A549 (cell line): ENCODE data around the gene IQSEC3. TPM values are rescaled to one million over a fixed set of nuclear protein-coding genes. Genes with fewer than 3 reads are reported as not detected.

Experiments
- ATAC-seq, 2 experiments: fragments of 200-7000 bp in 1 of 2; fragments of >200 bp in 1 of 2; cut with Nextera tagmentation in 1 of 2; cut with Tn5 transposase in 1 of 2; 3 replicates each; pipeline versions ENCODE4 v1.8.0 to v1.9.1; 2018 to 2020; ENCODE audit warnings: mild to moderate bottlenecking in 1 of 2, moderate library complexity in 1 of 2
- CTCF ChIA-PET: fragments of 300-600 bp; sonication (Branson Sonifier 250); formaldehyde crosslinking; extraction: SDS; loops from one replicate; lab custom pipeline; 2021; ENCODE audit warnings: antibody characterized with exemption, inconsistent platforms; lab: Yijun Ruan, JAX
- POLR2A ChIA-PET: fragments of 350-600 bp; formaldehyde crosslinking; extraction: SDS; loops from one replicate; lab custom pipeline; 2021; ENCODE audit warnings: antibody characterized with exemption, inconsistent platforms; lab: Yijun Ruan, JAX
- DNase-seq, 2 experiments: peaks; one replicate each; pipeline versions ENCODE4 v3.0.0 to v3.0.0-alpha.2; 2011 to 2016; ENCODE audit warnings: low read depth in 1 of 2, low spot score in 1 of 2
- FAIRE-seq: peaks from 2 replicates; lab custom pipeline; 2011; peaks lifted over from hg19 to GRCh38; lab: Jason Lieb, UNC
- H3K27ac ChIP-seq, 2 experiments: fragments of >200 bp; sonication (Bioruptor Twin); formaldehyde crosslinking; 3 replicates each; pipeline ENCODE4 v1.5.1; 2016 to 2017
- H3K4me1 ChIP-seq: fragments of >200 bp; sonication (Bioruptor Twin); formaldehyde crosslinking; 3 replicates; pipeline ENCODE4 v1.6.1; 2016
- H3K4me2 ChIP-seq: fragments of >200 bp; sonication (Bioruptor Twin); formaldehyde crosslinking; 3 replicates; pipeline ENCODE4 v1.6.1; 2016
- H3K4me3 ChIP-seq: fragments of >200 bp; sonication (Bioruptor Twin); formaldehyde crosslinking; 3 replicates; pipeline ENCODE4 v1.5.1; 2016
- H3K9me3 ChIP-seq: fragments of >200 bp; sonication (Bioruptor Twin); formaldehyde crosslinking; 3 replicates; pipeline ENCODE4 v1.6.1; 2016
- BHLHE40 ChIP-seq: IDR thresholded peaks from 2 replicates; pipeline ENCODE4 v1.6.1; 2012; ENCODE audit warnings: low read depth, low read length, inconsistent platforms
- CBX2 ChIP-seq: fragments of 200-600 bp; sonication (generic); IDR thresholded peaks from 2 replicates; pipeline ENCODE4 v1.6.1; 2016; ENCODE audit warnings: low read depth, mild to moderate bottlenecking, borderline replicate concordance
- CHD4 ChIP-seq: fragments of 200-600 bp; sonication (generic); IDR thresholded peaks from 2 replicates; pipeline ENCODE4 v1.6.1; 2016; ENCODE audit warnings: antibody characterized with exemption, mild to moderate bottlenecking, borderline replicate concordance
- EHF ChIP-seq: fragments of 250-450 bp; sonication (Bioruptor Pico); IDR thresholded peaks from 2 replicates; pipeline ENCODE4 v1.5.0; 2020; ENCODE audit warnings: mild to moderate bottlenecking
- FOSL2 ChIP-seq, 2 experiments: fragments of 450-650 bp in 1 of 2; fragments of >200 bp in 1 of 2; sonication (Bioruptor Twin) in 1 of 2; formaldehyde crosslinking; IDR thresholded peaks; 2 replicates each; pipeline versions ENCODE4 v1.5.0 to v1.6.1; 2016 to 2020; ENCODE audit warnings: mild to moderate bottlenecking in 1 of 2, moderate library complexity in 1 of 2
- FOXS1 ChIP-seq: fragments of 250-450 bp; sonication (Bioruptor Pico); IDR thresholded peaks from 2 replicates; pipeline ENCODE4 v1.5.0; 2020; ENCODE audit warnings: mild to moderate bottlenecking, moderate library complexity
- GATA3 ChIP-seq: IDR thresholded peaks from 2 replicates; pipeline ENCODE4 v1.6.1; 2012; ENCODE audit warnings: borderline replicate concordance
- HOXA7 ChIP-seq: fragments of 250-450 bp; sonication (Bioruptor Pico); IDR thresholded peaks from 2 replicates; pipeline ENCODE4 v1.5.0; 2020; ENCODE audit warnings: mild to moderate bottlenecking, moderate library complexity
- HOXB5 ChIP-seq: fragments of 250-450 bp; sonication (Bioruptor Pico); IDR thresholded peaks from 2 replicates; pipeline ENCODE4 v1.5.0; 2020; ENCODE audit warnings: mild to moderate bottlenecking, moderate library complexity
- JUN ChIP-seq, 2 experiments: fragments of >200 bp; sonication (Bioruptor Twin); formaldehyde crosslinking; IDR thresholded peaks; 2 replicates in 1 of 2; 3 replicates in 1 of 2; pipeline ENCODE4 v1.6.1; 2016 to 2017
- KDM1A ChIP-seq: fragments of 200-600 bp; sonication (generic); IDR thresholded peaks from 2 replicates; pipeline ENCODE4 v1.6.1; 2016; ENCODE audit warnings: low read depth, mild to moderate bottlenecking
- MAFK ChIP-seq: fragments of 450-650 bp; IDR thresholded peaks from 2 replicates; pipeline ENCODE4 v1.6.1; 2014; ENCODE audit not compliant: partially characterized antibody
- MAZ ChIP-seq: fragments of 150-350 bp; IDR thresholded peaks from 2 replicates; pipeline ENCODE4 v1.6.1; 2014; ENCODE audit warnings: antibody characterized with exemption, low read depth, low read length, borderline replicate concordance
- NFE2L2 ChIP-seq: fragments of 150-350 bp; conservative IDR thresholded peaks from 2 replicates; pipeline ENCODE4 v1.6.1; 2014; ENCODE audit warnings: low read length
- NPAS2 ChIP-seq: fragments of 250-450 bp; sonication (Bioruptor Pico); IDR thresholded peaks from 2 replicates; pipeline ENCODE4 v1.8.0; 2022; ENCODE audit warnings: mild to moderate bottlenecking, moderate library complexity, borderline replicate concordance
- NR3C1 ChIP-seq: fragments of >200 bp; sonication (Bioruptor Twin); formaldehyde crosslinking; IDR thresholded peaks from 3 replicates; pipeline ENCODE4 v1.6.1; 2017
- PHF8 ChIP-seq: fragments of 200-600 bp; sonication (generic); IDR thresholded peaks from 2 replicates; pipeline ENCODE4 v1.6.1; 2016; ENCODE audit warnings: low read depth, mild to moderate bottlenecking, antibody characterized with exemption, moderate library complexity, borderline replicate concordance
- RAD21 ChIP-seq, 2 experiments: fragments of >200 bp in 1 of 2; sonication (Bioruptor Twin) in 1 of 2; formaldehyde crosslinking in 1 of 2; IDR thresholded peaks in 1 of 2; conservative IDR thresholded peaks in 1 of 2; 2 replicates in 1 of 2; 3 replicates in 1 of 2; pipeline ENCODE4 v1.6.1; 2012 to 2018; ENCODE audit warnings: inconsistent platforms in 1 of 2
- RARB ChIP-seq: fragments of 250-450 bp; sonication (Bioruptor Pico); IDR thresholded peaks from 2 replicates; pipeline ENCODE4 v1.8.0; 2021; ENCODE audit warnings: mild to moderate bottlenecking, moderate library complexity
- SMC3 ChIP-seq: fragments of >200 bp; sonication (Bioruptor Twin); formaldehyde crosslinking; IDR thresholded peaks from 3 replicates; pipeline ENCODE4 v1.6.1; 2018; ENCODE audit warnings: inconsistent platforms
- SREBF2 ChIP-seq: fragments of 450-650 bp; IDR thresholded peaks from 2 replicates; pipeline ENCODE4 v1.6.1; 2014; ENCODE audit warnings: mild to moderate bottlenecking, moderate library complexity
- ZFP36 ChIP-seq: fragments of 450-650 bp; IDR thresholded peaks from 2 replicates; pipeline ENCODE4 v1.6.1; 2014; ENCODE audit warnings: borderline replicate concordance; ENCODE audit not compliant: partially characterized antibody
- WGBS: methylation state at CpG from one replicate; pipeline ENCODE4 v1.1.6; 2017; ENCODE audit errors: missing lambda C conversion rate; 5-methylcytosine and 5-hydroxymethylcytosine counted together
- polyA plus RNA-seq, 4 experiments: library from polyadenylated mRNA; depleted of rRNA in 3 of 4; stranded (reverse); fragments of >200 nt; fragmentation: RNase III in 1 of 4; extraction: RNeasy Plus Mini Kit Qiagen cat#74134 plus additional on column Dnase treatment in 1 of 4; gene quantifications; 2 replicates in 3 of 4; 3 replicates in 1 of 4; pipeline ENCODE4 v1.2.3, GENCODE V29; 2011 to 2017
- TF ChIP-seq, protein P1 (sequence below): IDR thresholded peaks from 2 replicates; pipeline ENCODE4 v1.6.1; 2012; ENCODE audit warnings: low read depth, borderline replicate concordance
- TF ChIP-seq, protein P2 (sequence below): fragments of 450-650 bp; IDR thresholded peaks from 2 replicates; pipeline ENCODE4 v1.6.1; 2014; ENCODE audit warnings: antibody characterized with exemption
- TF ChIP-seq, protein P3 (sequence below): fragments of 200-600 bp; sonication (generic); IDR thresholded peaks from 2 replicates; pipeline ENCODE4 v1.6.1; 2016; ENCODE audit warnings: antibody characterized with exemption, mild to moderate bottlenecking, moderate library complexity
- TF ChIP-seq, protein P4 (sequence below): fragments of >200 bp; sonication (Bioruptor Twin); formaldehyde crosslinking; IDR thresholded peaks from 3 replicates; pipeline ENCODE4 v1.5.1; 2016

The IQSEC3 gene
- polyA plus RNA-seq, 2 of the 4 experiments (the other 2 are of a cell fraction): not detected

DNA sequence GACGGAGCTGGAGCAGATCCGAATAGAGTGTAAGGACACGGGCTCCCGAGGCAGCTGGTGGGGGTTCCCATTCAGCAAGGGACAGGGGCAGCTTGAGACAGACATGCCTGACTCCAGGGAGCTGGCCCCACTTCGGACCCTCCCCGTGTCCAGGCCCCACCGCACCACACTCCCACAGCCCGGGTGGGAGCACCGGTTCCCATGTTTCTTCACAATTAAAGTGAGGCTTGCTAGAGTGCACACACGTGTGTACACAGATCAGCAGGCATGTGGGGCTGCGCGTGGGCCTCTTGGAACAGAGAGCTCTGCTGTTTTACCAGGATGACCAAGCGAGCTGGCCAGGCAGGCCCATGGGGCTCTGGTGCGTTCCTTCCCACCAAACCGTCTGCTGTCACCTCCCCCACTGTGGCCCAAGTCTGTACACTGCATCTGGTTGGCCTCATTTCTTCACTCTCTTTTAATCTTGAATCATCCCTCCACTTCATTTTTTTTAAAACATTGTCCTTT, 99.3 kb downstream of the IQSEC3 start:
- Histone ChIP-seq H3K4me1 (no peaks in the 10 kb centered on the region), H3K4me3 (no peak overlapping the region), H3K9me3 (no peaks in the 10 kb centered on the region), H3K27ac (no peak overlapping the region), H3K4me2 (no peak overlapping the region)
- WGBS: 70% methylated on average over 15 of the region's 15 CpGs
- no peak for ATAC-seq
- no peak for TF ChIP-seq FOSL2 (IDR thresholded peaks at IDR 0.05)
- no peak for TF ChIP-seq FOSL2 (CRISPR knock-in tag; IDR thresholded peaks at IDR 0.05)
- no peak for TF ChIP-seq NR3C1
- TF ChIP-seq, protein P1, sequence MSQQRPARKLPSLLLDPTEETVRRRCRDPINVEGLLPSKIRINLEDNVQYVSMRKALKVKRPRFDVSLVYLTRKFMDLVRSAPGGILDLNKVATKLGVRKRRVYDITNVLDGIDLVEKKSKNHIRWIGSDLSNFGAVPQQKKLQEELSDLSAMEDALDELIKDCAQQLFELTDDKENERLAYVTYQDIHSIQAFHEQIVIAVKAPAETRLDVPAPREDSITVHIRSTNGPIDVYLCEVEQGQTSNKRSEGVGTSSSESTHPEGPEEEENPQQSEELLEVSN: no peak
- no peak for TF ChIP-seq NPAS2 (CRISPR knock-in tag)
- TF ChIP-seq MAFK: no peak
- TF ChIP-seq EHF (CRISPR knock-in tag): no peak
- TF ChIP-seq RAD21 (conservative IDR thresholded peaks at IDR 0.05 in 1 of 2, IDR thresholded peaks at IDR 0.05 in 1 of 2): no peak
- TF ChIP-seq HOXA7: no peak
- TF ChIP-seq BHLHE40: no peak
- TF ChIP-seq HOXB5 (CRISPR knock-in tag): no peak
- no peak for TF ChIP-seq FOXS1 (CRISPR knock-in tag)
- TF ChIP-seq NFE2L2: no peak
- TF ChIP-seq MAZ: no peak
- TF ChIP-seq, protein P2, sequence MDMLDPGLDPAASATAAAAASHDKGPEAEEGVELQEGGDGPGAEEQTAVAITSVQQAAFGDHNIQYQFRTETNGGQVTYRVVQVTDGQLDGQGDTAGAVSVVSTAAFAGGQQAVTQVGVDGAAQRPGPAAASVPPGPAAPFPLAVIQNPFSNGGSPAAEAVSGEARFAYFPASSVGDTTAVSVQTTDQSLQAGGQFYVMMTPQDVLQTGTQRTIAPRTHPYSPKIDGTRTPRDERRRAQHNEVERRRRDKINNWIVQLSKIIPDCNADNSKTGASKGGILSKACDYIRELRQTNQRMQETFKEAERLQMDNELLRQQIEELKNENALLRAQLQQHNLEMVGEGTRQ: no peak
- TF ChIP-seq ZFP36: no peak
- no peak for TF ChIP-seq CBX2
- TF ChIP-seq RARB (CRISPR knock-in tag): no peak
- TF ChIP-seq GATA3: no peak
- TF ChIP-seq, protein P3, sequence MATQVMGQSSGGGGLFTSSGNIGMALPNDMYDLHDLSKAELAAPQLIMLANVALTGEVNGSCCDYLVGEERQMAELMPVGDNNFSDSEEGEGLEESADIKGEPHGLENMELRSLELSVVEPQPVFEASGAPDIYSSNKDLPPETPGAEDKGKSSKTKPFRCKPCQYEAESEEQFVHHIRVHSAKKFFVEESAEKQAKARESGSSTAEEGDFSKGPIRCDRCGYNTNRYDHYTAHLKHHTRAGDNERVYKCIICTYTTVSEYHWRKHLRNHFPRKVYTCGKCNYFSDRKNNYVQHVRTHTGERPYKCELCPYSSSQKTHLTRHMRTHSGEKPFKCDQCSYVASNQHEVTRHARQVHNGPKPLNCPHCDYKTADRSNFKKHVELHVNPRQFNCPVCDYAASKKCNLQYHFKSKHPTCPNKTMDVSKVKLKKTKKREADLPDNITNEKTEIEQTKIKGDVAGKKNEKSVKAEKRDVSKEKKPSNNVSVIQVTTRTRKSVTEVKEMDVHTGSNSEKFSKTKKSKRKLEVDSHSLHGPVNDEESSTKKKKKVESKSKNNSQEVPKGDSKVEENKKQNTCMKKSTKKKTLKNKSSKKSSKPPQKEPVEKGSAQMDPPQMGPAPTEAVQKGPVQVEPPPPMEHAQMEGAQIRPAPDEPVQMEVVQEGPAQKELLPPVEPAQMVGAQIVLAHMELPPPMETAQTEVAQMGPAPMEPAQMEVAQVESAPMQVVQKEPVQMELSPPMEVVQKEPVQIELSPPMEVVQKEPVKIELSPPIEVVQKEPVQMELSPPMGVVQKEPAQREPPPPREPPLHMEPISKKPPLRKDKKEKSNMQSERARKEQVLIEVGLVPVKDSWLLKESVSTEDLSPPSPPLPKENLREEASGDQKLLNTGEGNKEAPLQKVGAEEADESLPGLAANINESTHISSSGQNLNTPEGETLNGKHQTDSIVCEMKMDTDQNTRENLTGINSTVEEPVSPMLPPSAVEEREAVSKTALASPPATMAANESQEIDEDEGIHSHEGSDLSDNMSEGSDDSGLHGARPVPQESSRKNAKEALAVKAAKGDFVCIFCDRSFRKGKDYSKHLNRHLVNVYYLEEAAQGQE: no peak
- no peak for TF ChIP-seq JUN (IDR thresholded peaks at IDR 0.05)
- CTCF ChIA-PET: interaction anchor here (0.7 to 1.6 kb wide), 3 partner anchors 8 to 13 kb away, joined by 3 to 8 read pairs (median 3); no protein-coding TSS in a partner anchor
- no peak for DNase-seq
- no peak for FAIRE-seq
- POLR2A ChIA-PET: no interaction called here

DNA sequence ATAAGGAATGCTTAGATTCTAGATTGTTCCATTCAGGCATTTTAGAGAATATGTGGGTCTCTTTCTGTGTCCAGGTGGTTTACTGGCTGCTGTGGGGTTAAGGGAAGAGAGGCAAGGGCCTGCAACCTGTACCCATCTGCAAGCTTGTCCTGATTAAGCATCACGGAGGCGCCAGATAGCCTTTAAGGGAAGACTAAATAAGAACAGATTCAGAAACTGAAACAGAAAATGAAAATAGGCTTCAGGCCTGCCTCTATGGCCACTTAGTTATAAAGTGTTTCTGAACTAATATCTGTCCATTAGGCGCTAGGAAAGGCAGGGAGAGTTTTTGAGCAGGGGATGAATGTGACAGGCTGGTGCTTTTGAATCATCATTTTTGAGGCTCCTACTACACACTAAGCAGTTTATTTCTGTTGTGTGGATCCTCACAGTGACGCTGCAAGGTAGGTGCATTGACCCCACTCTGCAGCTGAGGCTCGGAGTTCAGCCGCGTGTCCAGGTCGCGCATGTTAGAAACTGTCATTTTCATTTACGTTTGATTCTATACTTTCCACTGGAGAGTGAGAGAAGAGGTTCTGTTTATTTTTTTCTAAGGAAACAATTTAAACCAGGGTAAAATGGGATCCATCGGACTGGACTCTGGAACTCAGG, 100.0 kb downstream of the IQSEC3 start:
- ATAC-seq: no peak
- no peak for TF ChIP-seq KDM1A
- no peak for TF ChIP-seq CHD4
- TF ChIP-seq FOXS1 (CRISPR knock-in tag): no peak
- TF ChIP-seq NR3C1: no peak
- TF ChIP-seq, protein P4, sequence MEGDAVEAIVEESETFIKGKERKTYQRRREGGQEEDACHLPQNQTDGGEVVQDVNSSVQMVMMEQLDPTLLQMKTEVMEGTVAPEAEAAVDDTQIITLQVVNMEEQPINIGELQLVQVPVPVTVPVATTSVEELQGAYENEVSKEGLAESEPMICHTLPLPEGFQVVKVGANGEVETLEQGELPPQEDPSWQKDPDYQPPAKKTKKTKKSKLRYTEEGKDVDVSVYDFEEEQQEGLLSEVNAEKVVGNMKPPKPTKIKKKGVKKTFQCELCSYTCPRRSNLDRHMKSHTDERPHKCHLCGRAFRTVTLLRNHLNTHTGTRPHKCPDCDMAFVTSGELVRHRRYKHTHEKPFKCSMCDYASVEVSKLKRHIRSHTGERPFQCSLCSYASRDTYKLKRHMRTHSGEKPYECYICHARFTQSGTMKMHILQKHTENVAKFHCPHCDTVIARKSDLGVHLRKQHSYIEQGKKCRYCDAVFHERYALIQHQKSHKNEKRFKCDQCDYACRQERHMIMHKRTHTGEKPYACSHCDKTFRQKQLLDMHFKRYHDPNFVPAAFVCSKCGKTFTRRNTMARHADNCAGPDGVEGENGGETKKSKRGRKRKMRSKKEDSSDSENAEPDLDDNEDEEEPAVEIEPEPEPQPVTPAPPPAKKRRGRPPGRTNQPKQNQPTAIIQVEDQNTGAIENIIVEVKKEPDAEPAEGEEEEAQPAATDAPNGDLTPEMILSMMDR: no peak
- TF ChIP-seq FOSL2 (IDR thresholded peaks at IDR 0.05): no peak
- no peak for TF ChIP-seq FOSL2 (CRISPR knock-in tag; IDR thresholded peaks at IDR 0.05)
- no peak for TF ChIP-seq SMC3
- no peak for TF ChIP-seq SREBF2
- TF ChIP-seq JUN (IDR thresholded peaks at IDR 0.05): no peak
- TF ChIP-seq PHF8: no peak
- CTCF ChIA-PET: interaction anchor here (0.6 to 1.4 kb wide), 2 partner anchors 14 to 15 kb away, joined by 3 to 8 read pairs; no protein-coding TSS in a partner anchor

More for the DNA sequence above, 100.0 kb downstream of the IQSEC3 start:
- no peak for FAIRE-seq
- Histone ChIP-seq H3K27ac (no peak overlapping the region), H3K4me2 (no peak overlapping the region), H3K4me3 (no peak overlapping the region), H3K4me1 (no peaks in the 10 kb centered on the region), H3K9me3 (no peaks in the 10 kb centered on the region)
- WGBS: 81% methylated on average over 11 of the region's 11 CpGs
- POLR2A ChIA-PET: no interaction called here
- no peak for DNase-seq
